Measurements from ENCODE around the gene PCSK4.
A peak's percentile ranks its signal among the peaks of the same experiment; 100 is the strongest.

Gene PCSK4

DNA sequence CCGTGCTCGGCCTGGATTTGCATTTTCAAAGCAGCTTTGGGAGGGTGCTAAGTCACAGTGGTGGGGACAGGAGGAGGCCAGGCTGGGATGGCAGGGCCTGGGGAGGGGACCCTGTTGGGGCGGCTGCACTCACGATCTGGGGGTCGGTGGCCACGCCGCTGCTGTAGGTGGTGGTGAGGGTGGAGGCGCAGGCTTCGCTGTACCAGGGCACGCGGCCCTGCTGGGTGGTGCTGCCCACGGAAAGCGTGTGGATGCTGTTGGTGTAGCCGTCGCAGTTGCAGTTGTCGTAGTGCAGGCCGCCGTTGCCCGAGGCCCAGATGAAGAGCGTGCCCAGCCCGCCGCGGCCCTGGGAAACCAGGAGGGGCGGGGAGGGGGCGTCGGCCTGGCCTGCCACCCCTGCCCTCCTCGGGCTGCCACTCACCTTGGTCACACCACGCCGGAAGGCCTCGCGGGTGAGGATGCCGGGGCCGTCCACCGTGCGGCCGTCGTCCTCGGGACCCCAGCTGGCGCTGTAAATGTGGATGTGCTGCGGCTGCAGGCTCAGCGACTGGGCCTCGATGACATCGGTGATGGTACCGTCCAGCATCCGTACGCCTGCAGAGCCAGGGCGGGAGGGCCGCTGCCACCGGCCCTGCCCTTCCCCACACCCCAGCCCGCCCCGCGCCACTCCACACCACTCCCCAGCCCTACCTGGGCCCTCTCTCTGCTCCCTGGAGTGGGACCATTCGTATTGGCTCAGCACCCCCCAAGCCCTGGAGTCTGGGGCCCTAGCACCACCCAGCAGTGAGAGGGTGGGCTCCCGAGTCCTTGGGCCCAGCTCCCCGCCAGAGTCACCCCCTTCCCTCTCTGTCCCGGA is 3.2 kb downstream of the PCSK4 start:
- Mint-ChIP-seq H3K27me3 (ENCODE audit: low read depth) (peaks cover 5% of the 10 kb centered on the region), H3K4me3 (no peak overlapping the region), H3K9me3 (no peaks in the 10 kb centered on the region), H3K27ac (no peak overlapping the region), H3K36me3 (ENCODE audit: low read depth) (no peaks in the 10 kb centered on the region), H3K4me1 (peaks cover 4% of the 10 kb centered on the region)
- TF ChIP-seq, protein P1, sequence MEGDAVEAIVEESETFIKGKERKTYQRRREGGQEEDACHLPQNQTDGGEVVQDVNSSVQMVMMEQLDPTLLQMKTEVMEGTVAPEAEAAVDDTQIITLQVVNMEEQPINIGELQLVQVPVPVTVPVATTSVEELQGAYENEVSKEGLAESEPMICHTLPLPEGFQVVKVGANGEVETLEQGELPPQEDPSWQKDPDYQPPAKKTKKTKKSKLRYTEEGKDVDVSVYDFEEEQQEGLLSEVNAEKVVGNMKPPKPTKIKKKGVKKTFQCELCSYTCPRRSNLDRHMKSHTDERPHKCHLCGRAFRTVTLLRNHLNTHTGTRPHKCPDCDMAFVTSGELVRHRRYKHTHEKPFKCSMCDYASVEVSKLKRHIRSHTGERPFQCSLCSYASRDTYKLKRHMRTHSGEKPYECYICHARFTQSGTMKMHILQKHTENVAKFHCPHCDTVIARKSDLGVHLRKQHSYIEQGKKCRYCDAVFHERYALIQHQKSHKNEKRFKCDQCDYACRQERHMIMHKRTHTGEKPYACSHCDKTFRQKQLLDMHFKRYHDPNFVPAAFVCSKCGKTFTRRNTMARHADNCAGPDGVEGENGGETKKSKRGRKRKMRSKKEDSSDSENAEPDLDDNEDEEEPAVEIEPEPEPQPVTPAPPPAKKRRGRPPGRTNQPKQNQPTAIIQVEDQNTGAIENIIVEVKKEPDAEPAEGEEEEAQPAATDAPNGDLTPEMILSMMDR (IDR thresholded peaks at IDR 0.05; ENCODE audit: unreplicated experiment in 3 of 3), result no peak

DNA sequence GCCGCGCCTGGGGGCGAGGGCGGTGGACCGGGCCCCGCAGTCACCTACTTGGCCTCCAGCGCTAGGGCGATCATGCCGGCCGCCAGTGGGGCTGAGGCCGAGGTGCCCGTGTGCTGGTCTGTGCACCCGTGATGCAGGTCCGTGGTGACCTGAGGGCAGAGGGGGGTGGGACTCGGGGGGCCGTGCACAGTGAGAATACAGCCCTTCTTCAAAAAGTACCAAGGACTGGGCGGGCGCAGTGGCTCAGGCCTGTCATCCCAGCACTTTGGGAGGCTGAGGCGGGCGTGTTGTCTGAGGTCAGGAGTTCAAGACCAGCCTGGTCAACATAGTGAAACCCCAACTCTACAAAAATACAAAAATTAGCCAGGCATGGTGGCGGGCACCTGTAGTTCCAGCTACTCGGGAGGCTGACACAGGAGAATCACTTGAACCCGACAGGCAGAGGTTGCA is 6.1 kb downstream of the PCSK4 start:
- H3K36me3 Mint-ChIP-seq (ENCODE audit: low read depth), result no peaks in the 10 kb centered on the region
- TF ChIP-seq, protein P1 (IDR thresholded peaks at IDR 0.05; ENCODE audit: unreplicated experiment in 3 of 3), result no peak
- no peaks in the 10 kb centered on the region for H3K9me3 Mint-ChIP-seq
- H3K27me3 Mint-ChIP-seq (ENCODE audit: low read depth), result peaks cover 3% of the 10 kb centered on the region
- H3K27ac Mint-ChIP-seq, result no peak overlapping the region
- H3K4me3 Mint-ChIP-seq, result no peak overlapping the region
- peaks cover 4% of the 10 kb centered on the region for H3K4me1 Mint-ChIP-seq

DNA sequence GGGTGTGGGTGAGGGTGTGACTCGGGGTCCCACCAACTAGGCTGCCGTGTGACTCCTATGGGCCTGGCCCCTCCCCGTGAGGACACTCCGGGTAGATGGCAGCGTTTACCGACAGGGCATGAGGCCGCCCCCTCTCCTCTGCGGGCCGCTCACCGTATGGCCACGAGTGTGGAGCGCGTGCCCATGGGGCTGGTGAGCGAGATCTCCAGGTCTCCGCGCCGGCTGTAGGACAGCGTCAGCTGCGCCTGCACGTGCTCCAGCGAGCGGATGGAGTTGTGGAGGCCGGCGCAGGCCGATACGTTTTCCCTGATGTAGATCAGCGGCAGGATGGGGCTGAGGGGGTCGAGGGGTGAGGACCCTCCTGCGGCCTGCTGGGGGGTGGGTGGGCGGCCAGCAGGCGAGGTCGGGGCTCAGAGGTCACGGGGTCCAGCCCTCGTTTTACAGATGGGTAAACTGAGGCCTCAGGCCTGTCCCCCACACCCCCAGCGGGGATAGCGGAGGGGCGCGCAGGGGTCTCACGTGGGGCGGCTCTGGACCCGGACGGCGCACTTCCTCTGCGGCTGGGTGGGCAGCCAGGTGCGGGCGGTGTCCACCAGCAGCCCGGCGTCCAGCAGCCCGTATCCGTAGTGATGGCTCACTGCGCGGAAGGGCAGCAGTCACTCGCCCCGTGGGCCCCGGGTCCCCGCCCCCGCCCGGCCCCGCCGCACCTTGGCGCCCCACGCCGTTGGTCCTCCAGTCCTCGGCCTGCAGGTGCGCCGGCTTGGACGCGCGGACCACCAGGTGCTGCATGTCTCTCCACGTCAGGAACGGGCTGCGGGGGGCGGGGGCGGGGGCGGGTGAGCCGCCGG is 6.8 kb downstream of the PCSK4 start:
- peaks cover 3% of the 10 kb centered on the region for H3K27me3 Mint-ChIP-seq (ENCODE audit: low read depth)
- H3K27ac Mint-ChIP-seq, result no peak overlapping the region
- no peak overlapping the region for H3K4me3 Mint-ChIP-seq
- peaks cover 6% of the 10 kb centered on the region for H3K4me1 Mint-ChIP-seq
- H3K9me3 Mint-ChIP-seq, result no peaks in the 10 kb centered on the region
- TF ChIP-seq, protein P1 (IDR thresholded peaks at IDR 0.05; ENCODE audit: unreplicated experiment in 3 of 3), result no peak
- no peaks in the 10 kb centered on the region for H3K36me3 Mint-ChIP-seq (ENCODE audit: low read depth)

DNA sequence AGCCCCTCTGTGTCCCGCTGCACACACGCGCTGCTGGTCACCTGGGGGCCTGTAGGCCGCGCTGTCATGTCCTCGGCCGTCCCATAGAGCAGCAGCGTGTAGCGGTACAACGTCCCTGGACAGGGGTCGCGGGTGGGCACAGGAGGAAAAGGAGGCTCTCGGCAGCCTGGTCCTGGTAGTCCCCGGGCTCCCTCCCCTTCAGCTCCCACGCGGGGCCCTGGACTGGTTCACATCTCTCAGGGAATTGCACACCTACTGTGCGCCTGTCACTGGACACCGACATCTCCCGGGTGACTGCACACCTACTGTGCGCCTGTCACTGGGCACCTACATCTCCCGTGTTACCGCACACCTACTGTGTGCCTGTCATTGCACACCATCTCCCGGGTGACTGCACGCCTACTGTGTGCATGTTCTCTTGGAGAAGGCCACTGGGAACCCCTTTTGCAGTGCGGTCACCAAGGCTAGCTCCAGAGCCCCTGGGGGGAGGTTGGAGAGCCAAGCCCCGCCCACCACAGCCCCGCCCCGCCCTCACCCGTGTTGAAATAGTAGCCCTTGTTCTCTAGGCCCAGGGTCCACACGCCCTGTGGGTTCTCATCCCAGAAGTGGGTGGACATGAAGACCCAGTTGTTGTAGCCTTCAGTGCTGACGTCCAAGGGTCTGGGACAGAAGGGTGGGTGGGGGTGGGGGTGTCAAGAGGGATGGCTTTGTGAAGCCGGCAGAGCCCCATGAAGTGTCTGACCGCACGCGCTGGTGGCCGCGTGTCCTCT is 7.6 kb downstream of the PCSK4 start:
- TF ChIP-seq, protein P1 (IDR thresholded peaks at IDR 0.05; ENCODE audit: unreplicated experiment in 3 of 3), result no peak
- no peak overlapping the region for H3K27ac Mint-ChIP-seq
- H3K4me1 Mint-ChIP-seq, result peaks cover 6% of the 10 kb centered on the region
- no peaks in the 10 kb centered on the region for H3K9me3 Mint-ChIP-seq
- peaks cover 3% of the 10 kb centered on the region for H3K27me3 Mint-ChIP-seq (ENCODE audit: low read depth)
- H3K36me3 Mint-ChIP-seq (ENCODE audit: low read depth), result no peaks in the 10 kb centered on the region
- peak overlapping the region in 1 of 3 experiments; percentile 29 for H3K4me3 Mint-ChIP-seq

DNA sequence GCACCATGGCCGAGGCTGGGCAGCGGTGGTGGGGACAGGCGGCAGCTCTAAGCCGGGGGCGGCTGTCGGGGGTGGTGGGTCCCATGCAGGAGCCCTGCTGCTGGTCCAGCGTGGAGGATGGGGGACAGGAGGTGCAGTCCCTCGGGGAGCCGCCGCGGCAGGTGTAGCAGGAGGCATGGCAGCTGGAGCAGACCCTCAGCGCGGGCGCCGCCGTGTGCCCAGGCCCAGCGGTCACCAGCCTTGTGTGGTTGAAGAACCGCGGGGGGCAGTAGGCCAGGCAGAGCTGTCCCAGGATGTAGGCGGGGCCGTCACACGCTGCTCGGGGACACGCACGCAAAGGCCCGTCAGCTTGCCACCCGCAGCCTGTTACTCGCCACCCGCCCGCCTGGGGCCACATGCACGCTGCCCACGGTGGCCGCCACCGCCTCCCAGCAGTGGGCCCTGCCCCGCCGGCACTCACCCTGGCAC is 8.2 kb downstream of the PCSK4 start:
- H3K27me3 Mint-ChIP-seq (ENCODE audit: low read depth), result peaks cover 9% of the 10 kb centered on the region
- no peak overlapping the region for H3K4me3 Mint-ChIP-seq
- H3K4me1 Mint-ChIP-seq, result peaks cover 6% of the 10 kb centered on the region
- H3K9me3 Mint-ChIP-seq, result no peaks in the 10 kb centered on the region
- no peaks in the 10 kb centered on the region for H3K36me3 Mint-ChIP-seq (ENCODE audit: low read depth)
- TF ChIP-seq, protein P1 (IDR thresholded peaks at IDR 0.05; ENCODE audit: unreplicated experiment in 3 of 3), result no peak
- H3K27ac Mint-ChIP-seq, result no peak overlapping the region
